Endothelial cell of umbilical vein (primary cell): ENCODE data around the gene CUBN. TPM values are rescaled to one million over a fixed set of nuclear protein-coding genes. Genes with fewer than 3 reads are reported as not detected.

Source experiments
- BruUV-seq: library from RNA; stranded (reverse); fragments of 400-500 nt; replicated peaks from 2 replicates; lab custom pipeline; 2021; lab: Mats Ljungman, UMichigan
- CTCF ChIA-PET: fragments of 300-600, 350-600 bp; sonication (Branson Sonifier 250); formaldehyde crosslinking; loops from one replicate; lab custom pipeline; 2021; ENCODE audit warnings: antibody characterized with exemption, inconsistent platforms; lab: Charles Lee
- POLR2A ChIA-PET: fragments of 300-600, 350-600 bp; sonication (Branson Sonifier 250); formaldehyde crosslinking; loops from one replicate; lab custom pipeline; 2021; ENCODE audit warnings: antibody characterized with exemption, inconsistent platforms; lab: Charles Lee
- DNase-seq: peaks from one replicate; pipeline ENCODE4 v3.0.0-alpha.2; 2011; ENCODE audit warnings: low read depth, low spot score
- FAIRE-seq: peaks from 2 replicates; lab custom pipeline; 2011; peaks lifted over from hg19 to GRCh38; lab: Jason Lieb, UNC
- H2AFZ ChIP-seq: 2 replicates; pipeline ENCODE4 v1.6.0; 2012; ENCODE audit warnings: low read depth, low read length, control low read depth, inconsistent platforms
- H3K27ac ChIP-seq: 2 replicates; pipeline ENCODE4 v1.5.1; 2011; ENCODE audit warnings: low read depth, mild to moderate bottlenecking, control low read depth, low read length, moderate library complexity; ENCODE audit not compliant: insufficient read depth
- H3K27me3 ChIP-seq, 2 experiments: 2 replicates each; pipeline versions ENCODE4 v1.6.0 to v1.6.1; 2011; ENCODE audit warnings: low read length in 2 of 2, mixed read lengths in 1 of 2; ENCODE audit not compliant: control insufficient read depth in 2 of 2, insufficient read depth in 2 of 2
- H3K36me3 ChIP-seq, 2 experiments: 2 replicates in 1 of 2; 3 replicates in 1 of 2; pipeline ENCODE4 v1.5.1; 2011; ENCODE audit warnings: low read length in 2 of 2, mild to moderate bottlenecking in 1 of 2, moderate library complexity in 1 of 2; ENCODE audit not compliant: control insufficient read depth in 2 of 2, insufficient read depth in 2 of 2; ENCODE audit errors: extremely low read depth in 1 of 2
- H3K4me1 ChIP-seq: 3 replicates; pipeline ENCODE4 v1.5.1; 2011; ENCODE audit warnings: mild to moderate bottlenecking, low read length; ENCODE audit not compliant: control insufficient read depth, insufficient read depth; ENCODE audit errors: extremely low read depth
- H3K4me2 ChIP-seq: 2 replicates; pipeline ENCODE4 v1.6.1; 2011; ENCODE audit warnings: low read length, control low read depth, mixed read lengths; ENCODE audit not compliant: insufficient read depth
- H3K4me3 ChIP-seq, 3 experiments: fragments of 200-600 bp in 1 of 3; sonication (generic), shearing (Covaris generic) in 1 of 3; replicated peaks in 1 of 3; 2 replicates each; pipeline ENCODE4 v1.5.1; 2011 to 2016; ENCODE audit warnings: control low read depth in 3 of 3, low read length in 3 of 3, mild to moderate bottlenecking in 2 of 3, inconsistent platforms in 1 of 3, low read depth in 1 of 3, moderate library complexity in 1 of 3; ENCODE audit not compliant: insufficient read depth in 1 of 3
- H3K79me2 ChIP-seq: 2 replicates; pipeline ENCODE4 v1.6.0; 2012; ENCODE audit warnings: low read length, inconsistent platforms; ENCODE audit not compliant: control insufficient read depth, insufficient read depth
- H3K9ac ChIP-seq: replicated peaks from 2 replicates; pipeline ENCODE3; 2011; ENCODE audit warnings: low read length, control low read depth; ENCODE audit not compliant: insufficient read depth; ENCODE audit errors: extremely low read depth
- H3K9me1 ChIP-seq: replicated peaks from 3 replicates; pipeline ENCODE4 v1.6.0; 2011; ENCODE audit warnings: mild to moderate bottlenecking, low read length; ENCODE audit not compliant: control insufficient read depth, insufficient read depth; ENCODE audit errors: extremely low read depth
- H3K9me3 ChIP-seq: replicated peaks from 2 replicates; pipeline ENCODE4 v1.5.1; 2012; ENCODE audit warnings: low read length, inconsistent platforms; ENCODE audit not compliant: control insufficient read depth, insufficient read depth
- H4K20me1 ChIP-seq: replicated peaks from 2 replicates; pipeline ENCODE3; 2011; ENCODE audit warnings: mild to moderate bottlenecking, low read length; ENCODE audit not compliant: control insufficient read depth, insufficient read depth; ENCODE audit errors: extremely low read depth
- EZH2 ChIP-seq: IDR thresholded peaks from 2 replicates; pipeline ENCODE4 v1.6.1; 2012; ENCODE audit warnings: borderline replicate concordance, low read depth, mild to moderate bottlenecking, moderate library complexity, low read length, inconsistent platforms; ENCODE audit not compliant: severe bottlenecking
- FOS ChIP-seq: IDR thresholded peaks from 2 replicates; pipeline ENCODE4 v1.6.1; 2011; ENCODE audit warnings: mild to moderate bottlenecking, low read length, moderate library complexity, borderline replicate concordance; ENCODE audit not compliant: insufficient read depth
- GATA2 ChIP-seq: IDR thresholded peaks from 2 replicates; pipeline ENCODE4 v1.7.0; 2011; ENCODE audit warnings: low read depth, mild to moderate bottlenecking, moderate library complexity, mixed read lengths, low read length; ENCODE audit not compliant: insufficient read length, insufficient read depth
- JUN ChIP-seq: IDR thresholded peaks from 2 replicates; pipeline ENCODE4 v1.6.1; 2011; ENCODE audit warnings: borderline replicate concordance, low read depth; ENCODE audit not compliant: insufficient read length, insufficient read depth
- MYC ChIP-seq: IDR thresholded peaks from one replicate; pipeline ENCODE4 v1.6.1; 2011; ENCODE audit warnings: mild to moderate bottlenecking, low read depth, low read length
- POLR2A ChIP-seq: IDR thresholded peaks from 2 replicates; pipeline ENCODE4 v1.6.1; 2012; ENCODE audit warnings: low read depth, mild to moderate bottlenecking, control low read depth, low read length
- POLR2AphosphoS5 ChIP-seq: IDR thresholded peaks from 2 replicates; pipeline ENCODE4 v1.6.1; 2012; ENCODE audit warnings: low read depth, mild to moderate bottlenecking, control low read depth, low read length, moderate library complexity; ENCODE audit not compliant: insufficient read depth
- dilution Hi-C: fragments of 300-500 bp; cut with MboI; formaldehyde crosslinking; loops from one replicate; pipeline ENCODE4 v1.15.0; 2019; ENCODE audit warnings: low sequenced_read_pairs; ENCODE audit not compliant: extremely low pct_ligation_motif_present
- intact Hi-C: fragments of 100-400 bp; cut with micrococcal nuclease; formaldehyde crosslinking; loops from one replicate; pipeline ENCODE4 v1.10.0; 2022
- polyA plus RNA-seq, 4 experiments: library from polyadenylated mRNA; depleted of rRNA in 3 of 4; stranded (reverse) in 3 of 4; unstranded in 1 of 4; fragments of >200 nt; gene quantifications; 2 replicates each; pipeline versions ENCODE4 v1.2.1 to v1.2.3, GENCODE V29; 2011 to 2012; ENCODE audit warnings: missing spikeins in 1 of 4
- total RNA-seq: library from RNA; stranded (reverse); gene quantifications from 2 replicates; pipeline ENCODE4 v1.2.3, GENCODE V29; 2021
- TF ChIP-seq, protein P1 (sequence below): IDR thresholded peaks from 2 replicates; pipeline ENCODE4 v1.6.1; 2011; ENCODE audit not compliant: insufficient read depth, insufficient read length
- TF ChIP-seq, protein P2 (sequence below), 2 donors: IDR thresholded peaks; 1 replicate in 1 of 2; 2 replicates in 1 of 2; pipeline ENCODE4 v1.5.1; 2011; ENCODE audit warnings: low read length in 2 of 2, mild to moderate bottlenecking in 2 of 2, moderate library complexity in 2 of 2, control low read depth in 1 of 2, inconsistent platforms in 1 of 2, low read depth in 1 of 2; ENCODE audit not compliant: insufficient read depth in 1 of 2; ENCODE audit errors: extremely low read depth in 1 of 2

Gene CUBN
- total and polyA plus RNA-seq, 2 donors (not counting 3 experiments of a cell fraction or from before 2014, with no cell fraction given) = 2.7 to 4.6 TPM

GRCh38 chr10:16947069-16947468 is 182.5 kb downstream of the CUBN start:
- Histone ChIP-seq H3K36me3 (no peaks in the 10 kb centered on the region), H3K9me1 (no peaks in the 10 kb centered on the region), H2AFZ (no peak overlapping the region), H4K20me1 (no peaks in the 10 kb centered on the region), H3K9ac (no peak overlapping the region), H3K9me3 (no peaks in the 10 kb centered on the region), H3K4me1 (peaks cover 38% of the 10 kb centered on the region), H3K79me2 (no peaks in the 10 kb centered on the region), H3K4me2 (no peak overlapping the region), H3K27me3 (no peaks in the 10 kb centered on the region), H3K27ac (no peak overlapping the region), H3K4me3 (no peak overlapping the region)
- intact Hi-C loops (no loop called here), dilution Hi-C loops (no loop called here)
- no peak for TF ChIP-seq GATA2
- no peak for TF ChIP-seq MYC
- TF ChIP-seq, protein P1, sequence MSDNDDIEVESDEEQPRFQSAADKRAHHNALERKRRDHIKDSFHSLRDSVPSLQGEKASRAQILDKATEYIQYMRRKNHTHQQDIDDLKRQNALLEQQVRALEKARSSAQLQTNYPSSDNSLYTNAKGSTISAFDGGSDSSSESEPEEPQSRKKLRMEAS = no peak
- TF ChIP-seq, protein P2, sequence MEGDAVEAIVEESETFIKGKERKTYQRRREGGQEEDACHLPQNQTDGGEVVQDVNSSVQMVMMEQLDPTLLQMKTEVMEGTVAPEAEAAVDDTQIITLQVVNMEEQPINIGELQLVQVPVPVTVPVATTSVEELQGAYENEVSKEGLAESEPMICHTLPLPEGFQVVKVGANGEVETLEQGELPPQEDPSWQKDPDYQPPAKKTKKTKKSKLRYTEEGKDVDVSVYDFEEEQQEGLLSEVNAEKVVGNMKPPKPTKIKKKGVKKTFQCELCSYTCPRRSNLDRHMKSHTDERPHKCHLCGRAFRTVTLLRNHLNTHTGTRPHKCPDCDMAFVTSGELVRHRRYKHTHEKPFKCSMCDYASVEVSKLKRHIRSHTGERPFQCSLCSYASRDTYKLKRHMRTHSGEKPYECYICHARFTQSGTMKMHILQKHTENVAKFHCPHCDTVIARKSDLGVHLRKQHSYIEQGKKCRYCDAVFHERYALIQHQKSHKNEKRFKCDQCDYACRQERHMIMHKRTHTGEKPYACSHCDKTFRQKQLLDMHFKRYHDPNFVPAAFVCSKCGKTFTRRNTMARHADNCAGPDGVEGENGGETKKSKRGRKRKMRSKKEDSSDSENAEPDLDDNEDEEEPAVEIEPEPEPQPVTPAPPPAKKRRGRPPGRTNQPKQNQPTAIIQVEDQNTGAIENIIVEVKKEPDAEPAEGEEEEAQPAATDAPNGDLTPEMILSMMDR (IDR thresholded peaks at IDR 0.05; ENCODE audit: extremely low read depth in 1 of 2, insufficient read depth in 1 of 2, low read depth in 1 of 2, low read length in 2 of 2) = no peak
- no peak for TF ChIP-seq EZH2
- no peak for TF ChIP-seq JUN
- TF ChIP-seq POLR2A = no peak
- no peak for TF ChIP-seq POLR2AphosphoS5
- no peak for TF ChIP-seq FOS
- DNase-seq = no peak
- CTCF ChIA-PET = no interaction called here
- POLR2A ChIA-PET = no interaction called here
- no TSS peak for BruUV-seq
- no peak for FAIRE-seq
